Neural crest cell (in vitro differentiated cells): ENCODE data around the gene RTN4. TPM values are rescaled to one million over a fixed set of nuclear protein-coding genes. Genes with fewer than 3 reads are reported as not detected.

Source experiments
- DNase-seq: peaks from one replicate; pipeline ENCODE4 v3.0.0; 2021; ENCODE audit warnings: low read depth, mixed read lengths, low spot score
- H3K27ac Mint-ChIP-seq: one replicate; pipeline ENCODE4 v1.8.0; 2021; ENCODE audit warnings: mild to moderate bottlenecking, mixed read lengths; ENCODE audit not compliant: unreplicated experiment
- H3K27me3 Mint-ChIP-seq: 2 replicates; pipeline ENCODE4 v1.8.0; 2021; ENCODE audit warnings: low read depth, mild to moderate bottlenecking, mixed read lengths
- H3K36me3 Mint-ChIP-seq: 2 replicates; pipeline ENCODE4 v1.8.0; 2021; ENCODE audit warnings: low read depth, mild to moderate bottlenecking, mixed read lengths
- H3K4me1 Mint-ChIP-seq: 2 replicates; pipeline ENCODE4 v1.8.0; 2021; ENCODE audit warnings: mixed read lengths
- H3K4me3 Mint-ChIP-seq: one replicate; pipeline ENCODE4 v1.8.0; 2021; ENCODE audit warnings: mild to moderate bottlenecking, mixed read lengths
- H3K9me3 Mint-ChIP-seq: 2 replicates; pipeline ENCODE4 v1.8.0; 2021; ENCODE audit warnings: mixed read lengths
- total RNA-seq: library from RNA; stranded (reverse); gene quantifications from 2 replicates; pipeline ENCODE4 v1.2.1, GENCODE V29; 2021
- TF ChIP-seq, protein P1 (sequence below): fragments of 200-600 bp; sonication (generic); conservative IDR thresholded peaks from 2 replicates; pipeline ENCODE4 v1.5.0; 2021; ENCODE audit warnings: antibody characterized with exemption, mild to moderate bottlenecking

RTN4 gene
- total RNA-seq, 1 donor from 2014 or later = 204 TPM

- TF ChIP-seq, protein P1, sequence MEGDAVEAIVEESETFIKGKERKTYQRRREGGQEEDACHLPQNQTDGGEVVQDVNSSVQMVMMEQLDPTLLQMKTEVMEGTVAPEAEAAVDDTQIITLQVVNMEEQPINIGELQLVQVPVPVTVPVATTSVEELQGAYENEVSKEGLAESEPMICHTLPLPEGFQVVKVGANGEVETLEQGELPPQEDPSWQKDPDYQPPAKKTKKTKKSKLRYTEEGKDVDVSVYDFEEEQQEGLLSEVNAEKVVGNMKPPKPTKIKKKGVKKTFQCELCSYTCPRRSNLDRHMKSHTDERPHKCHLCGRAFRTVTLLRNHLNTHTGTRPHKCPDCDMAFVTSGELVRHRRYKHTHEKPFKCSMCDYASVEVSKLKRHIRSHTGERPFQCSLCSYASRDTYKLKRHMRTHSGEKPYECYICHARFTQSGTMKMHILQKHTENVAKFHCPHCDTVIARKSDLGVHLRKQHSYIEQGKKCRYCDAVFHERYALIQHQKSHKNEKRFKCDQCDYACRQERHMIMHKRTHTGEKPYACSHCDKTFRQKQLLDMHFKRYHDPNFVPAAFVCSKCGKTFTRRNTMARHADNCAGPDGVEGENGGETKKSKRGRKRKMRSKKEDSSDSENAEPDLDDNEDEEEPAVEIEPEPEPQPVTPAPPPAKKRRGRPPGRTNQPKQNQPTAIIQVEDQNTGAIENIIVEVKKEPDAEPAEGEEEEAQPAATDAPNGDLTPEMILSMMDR = no peak
- H3K4me1 Mint-ChIP-seq = peaks cover 53% of the 10 kb centered on the region
These were observed 103.9 kb downstream of the RTN4 start for GRCh38 chr2:54946220-54946805.

GRCh38 chr2:54945391-54946219 is 104.6 kb downstream of the RTN4 start:
- peaks cover 2% of the 10 kb centered on the region for H3K9me3 Mint-ChIP-seq
- peaks cover 50% of the 10 kb centered on the region for H3K4me1 Mint-ChIP-seq
- no peaks in the 10 kb centered on the region for H3K27me3 Mint-ChIP-seq
- H3K36me3 Mint-ChIP-seq = peaks cover 2% of the 10 kb centered on the region
- H3K27ac Mint-ChIP-seq = peak overlapping the region; percentile 69
- DNase-seq = no peak
- TF ChIP-seq, protein P1 = no peak
- H3K4me3 Mint-ChIP-seq = peak overlapping the region; percentile 65

More at GRCh38 chr2:54946220-54946805, 103.9 kb downstream of the RTN4 start:
- Mint-ChIP-seq H3K4me3 (peak overlapping the region; percentile 45), H3K9me3 (peaks cover 2% of the 10 kb centered on the region), H3K27ac (no peak overlapping the region), H3K36me3 (peaks cover 2% of the 10 kb centered on the region), H3K27me3 (no peaks in the 10 kb centered on the region)
- no peak for DNase-seq

- TF ChIP-seq, protein P1 = no peak
- DNase-seq = no peak
- Mint-ChIP-seq H3K36me3 (peaks cover 2% of the 10 kb centered on the region), H3K4me1 (peaks cover 46% of the 10 kb centered on the region), H3K27ac (no peak overlapping the region), H3K4me3 (no peak overlapping the region), H3K9me3 (peaks cover 2% of the 10 kb centered on the region), H3K27me3 (no peaks in the 10 kb centered on the region)
These were observed 105.4 kb downstream of the RTN4 start for GRCh38 chr2:54944724-54945326.

GRCh38 chr2:54942373-54942772 is 107.9 kb downstream of the RTN4 start:
- peaks cover 33% of the 10 kb centered on the region for H3K4me1 Mint-ChIP-seq
- H3K36me3 Mint-ChIP-seq = peaks cover 8% of the 10 kb centered on the region
- DNase-seq = no peak
- no peak overlapping the region for H3K27ac Mint-ChIP-seq
- no peaks in the 10 kb centered on the region for H3K27me3 Mint-ChIP-seq
- H3K4me3 Mint-ChIP-seq = no peak overlapping the region
- TF ChIP-seq, protein P1 = no peak
- peaks cover 4% of the 10 kb centered on the region for H3K9me3 Mint-ChIP-seq

GRCh38 chr2:54941248-54941984 is 108.8 kb downstream of the RTN4 start:
- peaks cover 4% of the 10 kb centered on the region for H3K9me3 Mint-ChIP-seq
- peak overlapping the region; percentile 10 for H3K4me3 Mint-ChIP-seq
- no peaks in the 10 kb centered on the region for H3K27me3 Mint-ChIP-seq
- H3K27ac Mint-ChIP-seq = peak overlapping the region; percentile 83
- peak; percentile 24 for DNase-seq
- TF ChIP-seq, protein P1 = no peak
- peaks cover 8% of the 10 kb centered on the region for H3K36me3 Mint-ChIP-seq
- peaks cover 23% of the 10 kb centered on the region for H3K4me1 Mint-ChIP-seq
